ENCODE results near the gene ADGRB2. TPM values are rescaled to one million over a fixed set of nuclear protein-coding genes. Genes with fewer than 3 reads are reported as not detected.

The ADGRB2 gene
- total RNA-seq, 1 donor, result 7.9 TPM

- DNase-seq (ENCODE audit: low read depth), result no peak
- TF ChIP-seq, protein P1, sequence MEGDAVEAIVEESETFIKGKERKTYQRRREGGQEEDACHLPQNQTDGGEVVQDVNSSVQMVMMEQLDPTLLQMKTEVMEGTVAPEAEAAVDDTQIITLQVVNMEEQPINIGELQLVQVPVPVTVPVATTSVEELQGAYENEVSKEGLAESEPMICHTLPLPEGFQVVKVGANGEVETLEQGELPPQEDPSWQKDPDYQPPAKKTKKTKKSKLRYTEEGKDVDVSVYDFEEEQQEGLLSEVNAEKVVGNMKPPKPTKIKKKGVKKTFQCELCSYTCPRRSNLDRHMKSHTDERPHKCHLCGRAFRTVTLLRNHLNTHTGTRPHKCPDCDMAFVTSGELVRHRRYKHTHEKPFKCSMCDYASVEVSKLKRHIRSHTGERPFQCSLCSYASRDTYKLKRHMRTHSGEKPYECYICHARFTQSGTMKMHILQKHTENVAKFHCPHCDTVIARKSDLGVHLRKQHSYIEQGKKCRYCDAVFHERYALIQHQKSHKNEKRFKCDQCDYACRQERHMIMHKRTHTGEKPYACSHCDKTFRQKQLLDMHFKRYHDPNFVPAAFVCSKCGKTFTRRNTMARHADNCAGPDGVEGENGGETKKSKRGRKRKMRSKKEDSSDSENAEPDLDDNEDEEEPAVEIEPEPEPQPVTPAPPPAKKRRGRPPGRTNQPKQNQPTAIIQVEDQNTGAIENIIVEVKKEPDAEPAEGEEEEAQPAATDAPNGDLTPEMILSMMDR (IDR thresholded peaks at IDR 0.05; ENCODE audit: insufficient read depth, low read length), result no peak
Measured at GRCh38 chr1:31776516-31776915, 12.4 kb upstream of the ADGRB2 start.

GRCh38 chr1:31776032-31776431 is 11.9 kb upstream of the ADGRB2 start:
- TF ChIP-seq, protein P1 (IDR thresholded peaks at IDR 0.05; ENCODE audit: insufficient read depth, low read length), result no peak
- no peak for DNase-seq (ENCODE audit: low read depth)
- no peak overlapping the region for H3K4me3 ChIP-seq (ENCODE audit: low read depth, low read length)

More at GRCh38 chr1:31776516-31776915, 12.4 kb upstream of the ADGRB2 start:
- no peak overlapping the region for H3K4me3 ChIP-seq (ENCODE audit: low read depth, low read length)

DNA sequence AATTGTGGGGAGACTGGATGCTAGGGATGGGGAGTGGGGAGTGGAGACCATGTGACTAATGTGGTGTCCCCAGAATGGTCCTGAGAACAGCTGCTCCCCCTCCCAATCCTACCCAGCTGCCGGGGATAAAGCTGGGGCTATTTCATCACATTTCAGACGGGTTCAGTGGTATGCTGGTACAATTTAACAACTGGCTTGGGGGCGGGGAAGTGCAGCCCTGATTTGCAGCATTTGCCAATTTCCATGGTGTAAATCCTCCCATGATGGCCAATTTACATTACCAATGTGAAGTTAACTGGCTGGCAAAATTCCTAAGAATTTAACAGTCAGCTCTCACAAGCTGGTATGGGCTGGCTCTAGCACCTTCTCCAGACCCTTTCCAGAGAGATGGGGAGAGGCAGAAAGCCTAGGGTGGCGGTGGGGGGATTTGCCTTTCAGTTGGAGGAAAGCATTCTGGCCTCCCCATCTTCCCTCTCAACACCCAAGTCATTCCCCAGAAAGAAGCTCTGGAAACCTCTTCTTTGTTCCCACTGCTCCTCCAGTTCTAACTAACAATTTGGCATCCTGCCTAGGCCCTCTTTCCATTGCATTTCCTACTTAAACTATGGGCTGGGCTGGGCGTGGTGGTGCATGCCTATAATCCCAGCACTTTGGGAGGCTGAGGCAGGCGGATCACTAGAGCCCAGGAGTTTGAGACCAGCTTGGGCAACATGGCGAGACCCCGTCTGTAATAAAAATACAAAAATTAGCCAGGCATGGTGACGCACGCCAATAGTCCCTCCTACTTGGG is 11.3 kb upstream of the ADGRB2 start:
- no peak overlapping the region for H3K4me3 ChIP-seq (ENCODE audit: low read depth, low read length)
- TF ChIP-seq, protein P1 (IDR thresholded peaks at IDR 0.05; ENCODE audit: insufficient read depth, low read length), result no peak
- DNase-seq (ENCODE audit: low read depth), result no peak

DNA sequence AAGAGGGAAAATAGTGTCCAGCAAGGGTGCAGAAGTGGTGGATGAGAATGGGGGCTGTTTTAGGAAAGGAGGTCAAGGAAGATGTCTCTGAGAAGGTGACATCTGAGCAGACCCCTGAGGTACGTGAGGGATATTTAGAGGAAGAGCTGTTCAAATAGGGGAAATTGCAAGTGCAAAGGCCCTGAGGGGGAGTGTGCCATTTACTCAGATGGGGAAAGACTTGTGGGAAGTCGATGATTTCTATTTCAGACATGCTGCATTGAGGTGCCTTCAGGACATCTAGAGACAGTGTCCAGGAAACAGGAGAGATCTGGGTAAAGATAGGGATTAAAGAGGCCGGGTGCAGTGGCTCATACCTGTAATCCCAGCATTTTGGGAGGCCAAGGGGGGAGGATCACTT is 10.4 kb upstream of the ADGRB2 start:
- TF ChIP-seq, protein P1 (IDR thresholded peaks at IDR 0.05; ENCODE audit: insufficient read depth, low read length), result no peak
- H3K4me3 ChIP-seq (ENCODE audit: low read depth, low read length), result no peak overlapping the region
- DNase-seq (ENCODE audit: low read depth), result no peak

DNA sequence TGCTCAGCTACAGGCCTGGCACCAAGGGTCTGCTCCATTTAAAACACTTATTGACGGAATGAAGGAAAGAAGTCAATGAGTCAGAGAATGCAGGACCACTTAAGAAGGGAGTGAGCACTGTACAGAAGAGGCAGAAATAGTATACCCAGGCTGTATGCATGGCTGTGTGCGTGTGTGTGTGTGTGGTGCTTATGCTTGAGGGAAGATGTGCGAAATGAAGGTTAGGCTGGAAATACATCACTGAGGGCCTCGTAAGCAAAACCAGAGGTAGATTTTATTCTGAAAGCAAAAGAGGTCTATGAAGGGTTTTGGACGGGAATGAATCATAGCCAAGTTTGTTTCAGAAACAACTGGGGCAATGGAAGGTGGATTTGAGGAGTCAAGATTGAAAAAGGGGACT is 9.7 kb upstream of the ADGRB2 start:
- DNase-seq (ENCODE audit: low read depth), result no peak
- H3K4me3 ChIP-seq (ENCODE audit: low read depth, low read length), result no peak overlapping the region
- TF ChIP-seq, protein P1 (IDR thresholded peaks at IDR 0.05; ENCODE audit: insufficient read depth, low read length), result no peak

GRCh38 chr1:31772669-31773248 is 8.6 kb upstream of the ADGRB2 start:
- no peak overlapping the region for H3K4me3 ChIP-seq (ENCODE audit: low read depth, low read length)
- TF ChIP-seq, protein P1 (IDR thresholded peaks at IDR 0.05; ENCODE audit: insufficient read depth, low read length), result no peak
- DNase-seq (ENCODE audit: low read depth), result no peak
